SK-N-SH treated with all-trans-retinoic acid at 6 μM for 48 hours (cell line): Measurements from ENCODE around the gene GAP43.

ENCODE experiments used
- ATAC-seq: fragments of 200-7000 bp; cut with Tn5 transposase; 3 replicates; pipeline ENCODE4 v1.9.1; 2020; ENCODE audit warnings: mild to moderate bottlenecking, moderate library complexity
- ARNTL ChIP-seq: fragments of 450-650 bp; formaldehyde crosslinking; IDR thresholded peaks from 2 replicates; pipeline ENCODE4 v1.5.0; 2020; ENCODE audit warnings: low read depth, mild to moderate bottlenecking, moderate library complexity, borderline replicate concordance
- ESRRG ChIP-seq: fragments of 250-450 bp; sonication (Bioruptor Pico); IDR thresholded peaks from 2 replicates; pipeline ENCODE4 v1.6.1; 2021; ENCODE audit warnings: mild to moderate bottlenecking
- GLIS3 ChIP-seq: fragments of 250-450 bp; sonication (Bioruptor Pico); IDR thresholded peaks from 2 replicates; pipeline ENCODE4 v1.5.0; 2020; ENCODE audit warnings: mild to moderate bottlenecking, moderate library complexity
- ISL1 ChIP-seq: fragments of 250-450 bp; sonication (Bioruptor Pico); IDR thresholded peaks from 2 replicates; pipeline ENCODE4 v2.1.2; 2022; ENCODE audit warnings: mild to moderate bottlenecking, moderate library complexity
- OSR1 ChIP-seq: fragments of 250-450 bp; sonication (Bioruptor Pico); IDR thresholded peaks from 2 replicates; pipeline ENCODE4 v1.8.0; 2022; ENCODE audit warnings: moderate library complexity, mild to moderate bottlenecking, inconsistent platforms
- PATZ1 ChIP-seq: fragments of 250-450 bp; sonication (Bioruptor Pico); IDR thresholded peaks from 2 replicates; pipeline ENCODE4 v1.8.0; 2020; ENCODE audit warnings: mild to moderate bottlenecking, moderate library complexity, borderline replicate concordance
- POU6F1 ChIP-seq: fragments of 250-450 bp; sonication (Bioruptor Pico); IDR thresholded peaks from 2 replicates; pipeline ENCODE4 v1.8.0; 2021; ENCODE audit warnings: low read depth, mild to moderate bottlenecking, moderate library complexity, borderline replicate concordance
- PPARA ChIP-seq: fragments of 250-450 bp; sonication (Bioruptor Pico); IDR thresholded peaks from 2 replicates; pipeline ENCODE4 v1.5.0; 2020; ENCODE audit warnings: mild to moderate bottlenecking, borderline replicate concordance
- RARB ChIP-seq: fragments of 250-450 bp; sonication (Bioruptor Pico); IDR thresholded peaks from 2 replicates; pipeline ENCODE4 v1.8.0; 2021; ENCODE audit warnings: mild to moderate bottlenecking, moderate library complexity
- SNAI2 ChIP-seq: fragments of 250-450 bp; sonication (Bioruptor Pico); IDR thresholded peaks from 2 replicates; pipeline ENCODE4 v1.5.0; 2020; ENCODE audit warnings: mild to moderate bottlenecking, moderate library complexity
- TCF4 ChIP-seq: fragments of 250-450 bp; sonication (Bioruptor Pico); IDR thresholded peaks from 2 replicates; pipeline ENCODE4 v1.8.0; 2021; ENCODE audit warnings: mild to moderate bottlenecking, moderate library complexity, borderline replicate concordance
- ZC3H10 ChIP-seq: fragments of 250-450 bp; sonication (Bioruptor Pico); IDR thresholded peaks from 2 replicates; pipeline ENCODE4 v1.5.1; 2021; ENCODE audit warnings: mild to moderate bottlenecking, moderate library complexity
- ZFP3 ChIP-seq: fragments of 250-450 bp; sonication (Bioruptor Pico); IDR thresholded peaks from 2 replicates; pipeline ENCODE4 v1.5.0; 2020; ENCODE audit warnings: mild to moderate bottlenecking, moderate library complexity
- ZNF565 ChIP-seq: fragments of 450-650 bp; formaldehyde crosslinking; conservative IDR thresholded peaks from 2 replicates; pipeline ENCODE4 v1.5.0; 2020; ENCODE audit warnings: low read depth, mild to moderate bottlenecking, moderate library complexity
- ZNF70 ChIP-seq: fragments of 450-650 bp; formaldehyde crosslinking; IDR thresholded peaks from 2 replicates; pipeline ENCODE4 v1.5.0; 2020; ENCODE audit warnings: mild to moderate bottlenecking, moderate library complexity
- ZNF8 ChIP-seq: fragments of 450-650 bp; formaldehyde crosslinking; IDR thresholded peaks from 2 replicates; pipeline ENCODE4 v1.5.0; 2020; ENCODE audit warnings: mild to moderate bottlenecking, moderate library complexity
- TF ChIP-seq, protein P1 (sequence below): fragments of 250-450 bp; sonication (Bioruptor Pico); IDR thresholded peaks from 2 replicates; pipeline ENCODE4 v1.5.0; 2020; ENCODE audit warnings: mild to moderate bottlenecking, moderate library complexity
- TF ChIP-seq, protein P2 (sequence below): fragments of 250-450 bp; sonication (Bioruptor Pico); IDR thresholded peaks from 2 replicates; pipeline ENCODE4 v1.5.1; 2021; ENCODE audit warnings: mild to moderate bottlenecking, moderate library complexity
- TF ChIP-seq, protein P3 (sequence below): fragments of 250-450 bp; sonication (Bioruptor Pico); IDR thresholded peaks from 2 replicates; pipeline ENCODE4 v1.5.1; 2020; ENCODE audit warnings: low read depth, mild to moderate bottlenecking, moderate library complexity

The GAP43 gene

DNA sequence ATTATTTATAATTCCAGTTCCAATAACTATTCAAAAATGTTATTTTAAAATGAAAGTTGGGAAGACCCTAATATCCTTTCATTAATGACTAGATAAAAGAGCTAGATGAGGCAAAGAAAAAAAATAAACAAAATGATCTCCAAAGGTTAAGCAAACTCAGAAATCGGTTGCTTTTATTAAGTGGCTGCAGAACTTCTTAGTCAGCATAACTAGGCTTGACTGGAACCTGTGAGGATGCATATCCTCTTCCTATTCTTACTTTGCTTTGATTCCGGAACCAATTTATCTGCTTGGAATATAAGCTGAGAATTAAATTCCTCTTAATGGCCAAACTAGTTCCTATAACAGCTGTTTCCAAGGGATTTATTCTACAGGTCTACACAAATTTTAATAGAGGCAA is 10.7 kb downstream of the GAP43 start:
- no peak for ATAC-seq
- no peak for TF ChIP-seq ZC3H10 (CRISPR knock-in tag)
- TF ChIP-seq POU6F1 (CRISPR knock-in tag): no peak
- TF ChIP-seq, protein P1, sequence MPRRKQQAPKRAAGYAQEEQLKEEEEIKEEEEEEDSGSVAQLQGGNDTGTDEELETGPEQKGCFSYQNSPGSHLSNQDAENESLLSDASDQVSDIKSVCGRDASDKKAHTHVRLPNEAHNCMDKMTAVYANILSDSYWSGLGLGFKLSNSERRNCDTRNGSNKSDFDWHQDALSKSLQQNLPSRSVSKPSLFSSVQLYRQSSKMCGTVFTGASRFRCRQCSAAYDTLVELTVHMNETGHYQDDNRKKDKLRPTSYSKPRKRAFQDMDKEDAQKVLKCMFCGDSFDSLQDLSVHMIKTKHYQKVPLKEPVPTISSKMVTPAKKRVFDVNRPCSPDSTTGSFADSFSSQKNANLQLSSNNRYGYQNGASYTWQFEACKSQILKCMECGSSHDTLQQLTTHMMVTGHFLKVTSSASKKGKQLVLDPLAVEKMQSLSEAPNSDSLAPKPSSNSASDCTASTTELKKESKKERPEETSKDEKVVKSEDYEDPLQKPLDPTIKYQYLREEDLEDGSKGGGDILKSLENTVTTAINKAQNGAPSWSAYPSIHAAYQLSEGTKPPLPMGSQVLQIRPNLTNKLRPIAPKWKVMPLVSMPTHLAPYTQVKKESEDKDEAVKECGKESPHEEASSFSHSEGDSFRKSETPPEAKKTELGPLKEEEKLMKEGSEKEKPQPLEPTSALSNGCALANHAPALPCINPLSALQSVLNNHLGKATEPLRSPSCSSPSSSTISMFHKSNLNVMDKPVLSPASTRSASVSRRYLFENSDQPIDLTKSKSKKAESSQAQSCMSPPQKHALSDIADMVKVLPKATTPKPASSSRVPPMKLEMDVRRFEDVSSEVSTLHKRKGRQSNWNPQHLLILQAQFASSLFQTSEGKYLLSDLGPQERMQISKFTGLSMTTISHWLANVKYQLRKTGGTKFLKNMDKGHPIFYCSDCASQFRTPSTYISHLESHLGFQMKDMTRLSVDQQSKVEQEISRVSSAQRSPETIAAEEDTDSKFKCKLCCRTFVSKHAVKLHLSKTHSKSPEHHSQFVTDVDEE (CRISPR knock-in tag): no peak
- no peak for TF ChIP-seq ARNTL (CRISPR knock-in tag)
- no peak for TF ChIP-seq ISL1 (CRISPR knock-in tag)
- no peak for TF ChIP-seq PATZ1 (CRISPR knock-in tag)
- TF ChIP-seq TCF4 (CRISPR knock-in tag): no peak
- TF ChIP-seq, protein P2, sequence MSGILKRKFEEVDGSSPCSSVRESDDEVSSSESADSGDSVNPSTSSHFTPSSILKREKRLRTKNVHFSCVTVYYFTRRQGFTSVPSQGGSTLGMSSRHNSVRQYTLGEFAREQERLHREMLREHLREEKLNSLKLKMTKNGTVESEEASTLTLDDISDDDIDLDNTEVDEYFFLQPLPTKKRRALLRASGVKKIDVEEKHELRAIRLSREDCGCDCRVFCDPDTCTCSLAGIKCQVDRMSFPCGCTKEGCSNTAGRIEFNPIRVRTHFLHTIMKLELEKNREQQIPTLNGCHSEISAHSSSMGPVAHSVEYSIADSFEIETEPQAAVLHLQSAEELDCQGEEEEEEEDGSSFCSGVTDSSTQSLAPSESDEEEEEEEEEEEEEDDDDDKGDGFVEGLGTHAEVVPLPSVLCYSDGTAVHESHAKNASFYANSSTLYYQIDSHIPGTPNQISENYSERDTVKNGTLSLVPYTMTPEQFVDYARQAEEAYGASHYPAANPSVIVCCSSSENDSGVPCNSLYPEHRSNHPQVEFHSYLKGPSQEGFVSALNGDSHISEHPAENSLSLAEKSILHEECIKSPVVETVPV (CRISPR knock-in tag): no peak
- TF ChIP-seq ESRRG: no peak
- no peak for TF ChIP-seq ZNF565
- no peak for TF ChIP-seq PPARA (CRISPR knock-in tag)
- TF ChIP-seq, protein P3, sequence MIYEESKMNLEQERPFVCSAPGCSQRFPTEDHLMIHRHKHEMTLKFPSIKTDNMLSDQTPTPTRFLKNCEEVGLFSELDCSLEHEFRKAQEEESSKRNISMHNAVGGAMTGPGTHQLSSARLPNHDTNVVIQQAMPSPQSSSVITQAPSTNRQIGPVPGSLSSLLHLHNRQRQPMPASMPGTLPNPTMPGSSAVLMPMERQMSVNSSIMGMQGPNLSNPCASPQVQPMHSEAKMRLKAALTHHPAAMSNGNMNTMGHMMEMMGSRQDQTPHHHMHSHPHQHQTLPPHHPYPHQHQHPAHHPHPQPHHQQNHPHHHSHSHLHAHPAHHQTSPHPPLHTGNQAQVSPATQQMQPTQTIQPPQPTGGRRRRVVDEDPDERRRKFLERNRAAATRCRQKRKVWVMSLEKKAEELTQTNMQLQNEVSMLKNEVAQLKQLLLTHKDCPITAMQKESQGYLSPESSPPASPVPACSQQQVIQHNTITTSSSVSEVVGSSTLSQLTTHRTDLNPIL: no peak
- TF ChIP-seq ZFP3 (CRISPR knock-in tag): no peak
- TF ChIP-seq ZNF70 (CRISPR knock-in tag): no peak
- no peak for TF ChIP-seq ZNF8 (CRISPR knock-in tag)
- TF ChIP-seq OSR1 (CRISPR knock-in tag): no peak
- TF ChIP-seq, all 23 proteins: peak for 0

GRCh38 chr3:115635406-115635805 is 12.1 kb downstream of the GAP43 start:
- ATAC-seq: no peak
- TF ChIP-seq PPARA (CRISPR knock-in tag) (no peak), POU6F1 (CRISPR knock-in tag) (no peak), GLIS3 (CRISPR knock-in tag) (no peak), RARB (CRISPR knock-in tag) (no peak), ZC3H10 (CRISPR knock-in tag) (no peak), ESRRG (no peak), PATZ1 (CRISPR knock-in tag) (no peak), ZFP3 (CRISPR knock-in tag) (no peak), ZNF565 (no peak), SNAI2 (CRISPR knock-in tag) (no peak)
- TF ChIP-seq, protein P1 (CRISPR knock-in tag): no peak
- TF ChIP-seq, protein P3: no peak
- TF ChIP-seq, protein P2 (CRISPR knock-in tag): no peak
